ENCODE measurements around the gene TLE2.

TLE2 gene

GRCh38 chr19:3036119-3036976, 7.3 kb upstream of the TLE2 start:
- peak; percentile 96 for DNase-seq (ENCODE audit: low spot score)

- peak; percentile 98 for DNase-seq (ENCODE audit: low spot score)
Measured at GRCh38 chr19:3035542-3036118, 6.5 kb upstream of the TLE2 start.

GRCh38 chr19:3034656-3035541, 5.8 kb upstream of the TLE2 start:
- no peak for DNase-seq (ENCODE audit: low spot score)

- no peak for DNase-seq (ENCODE audit: low spot score)
Measured at GRCh38 chr19:3034406-3034655, 5.3 kb upstream of the TLE2 start.

GRCh38 chr19:3033595-3034405, 4.7 kb upstream of the TLE2 start:
- peak; percentile 61 for DNase-seq (ENCODE audit: low spot score)

GRCh38 chr19:3031607-3031867, 2.5 kb upstream of the TLE2 start:
- no peak for DNase-seq (ENCODE audit: low spot score)

- DNase-seq (ENCODE audit: low spot score), result no peak
Measured at GRCh38 chr19:3028305-3029064, 595 bp downstream of the TLE2 start.

- DNase-seq (ENCODE audit: low spot score), result no peak
Measured at GRCh38 chr19:3027981-3028304, 1.1 kb downstream of the TLE2 start.

GRCh38 chr19:3027292-3027691, 1.8 kb downstream of the TLE2 start:
- no peak for DNase-seq (ENCODE audit: low spot score)

- DNase-seq (ENCODE audit: low spot score), result no peak
Measured at GRCh38 chr19:3026768-3027167, 2.3 kb downstream of the TLE2 start.

GRCh38 chr19:3025549-3025886, 3.6 kb downstream of the TLE2 start:
- DNase-seq (ENCODE audit: low spot score), result no peak

GRCh38 chr19:3024870-3025548, 4.1 kb downstream of the TLE2 start:
- DNase-seq (ENCODE audit: low spot score), result no peak

- no peak for DNase-seq (ENCODE audit: low spot score)
Measured at GRCh38 chr19:3024509-3024869, 4.6 kb downstream of the TLE2 start.

- peak; percentile 25 for DNase-seq (ENCODE audit: low spot score)
Measured at GRCh38 chr19:3020321-3020960, 8.6 kb downstream of the TLE2 start.

- no peak for DNase-seq (ENCODE audit: low spot score)
Measured at GRCh38 chr19:3019211-3019854, 9.7 kb downstream of the TLE2 start.

- no peak for DNase-seq (ENCODE audit: low spot score)
Measured at GRCh38 chr19:3017923-3018322, 11.2 kb downstream of the TLE2 start.

GRCh38 chr19:3015126-3016057, 13.7 kb downstream of the TLE2 start:
- no peak for DNase-seq (ENCODE audit: low spot score)

GRCh38 chr19:3014135-3014534, 14.9 kb downstream of the TLE2 start:
- no peak for DNase-seq (ENCODE audit: low spot score)

GRCh38 chr19:3013263-3013725, 15.8 kb downstream of the TLE2 start:
- no peak for DNase-seq (ENCODE audit: low spot score)
